PC-9 (cell line): ENCODE measurements around the gene DNAJB13. TPM values are rescaled to one million over a fixed set of nuclear protein-coding genes. Genes with fewer than 3 reads are reported as not detected.
A peak's percentile ranks its signal among the peaks of the same experiment; 100 is the strongest.

Experiments
- BruUV-seq: library from RNA; stranded (reverse); fragments of 400-500 nt; replicated peaks from 2 replicates; lab custom pipeline; 2021; lab: Mats Ljungman, UMichigan
- CTCF ChIA-PET: fragments of 300-600 bp; sonication (Branson Sonifier 250); formaldehyde crosslinking; loops from one replicate; lab custom pipeline; 2022; ENCODE audit warnings: antibody characterized with exemption; lab: Charles Lee
- POLR2A ChIA-PET: fragments of 300-600 bp; sonication (Branson Sonifier 250); formaldehyde crosslinking; loops from one replicate; lab custom pipeline; 2022; ENCODE audit warnings: antibody characterized with exemption; ENCODE audit not compliant: unreplicated experiment; lab: Charles Lee
- DNase-seq, 2 experiments: peaks; one replicate each; pipeline versions ENCODE4 v3.0.0 to v3.0.0-alpha.2; 2015 to 2022; ENCODE audit warnings: mixed read lengths in 1 of 2
- H2AFZ ChIP-seq: fragments of 200-600 bp; sonication (generic); 2 replicates; pipeline ENCODE4 v1.8.1; 2017; ENCODE audit warnings: antibody characterized with exemption
- H3F3A ChIP-seq: fragments of 200-600 bp; sonication (generic); 2 replicates; pipeline ENCODE4 v1.8.1; 2017; ENCODE audit warnings: antibody characterized with exemption, mild to moderate bottlenecking, low read depth; ENCODE audit not compliant: insufficient read depth
- H3K27ac ChIP-seq: fragments of 200-600 bp; sonication (generic); 2 replicates; pipeline ENCODE4 v1.6.1; 2016; ENCODE audit warnings: mixed run types
- H3K27me3 ChIP-seq: fragments of 200-600 bp; sonication (generic); 2 replicates; pipeline ENCODE4 v1.6.1; 2016; ENCODE audit warnings: low read depth, mixed run types; ENCODE audit not compliant: insufficient read depth
- H3K36me3 ChIP-seq: fragments of 200-600 bp; sonication (generic); 2 replicates; pipeline ENCODE4 v1.6.1; 2016; ENCODE audit warnings: low read depth, mixed run types
- H3K4me1 ChIP-seq: fragments of 200-600 bp; sonication (generic); replicated peaks from 2 replicates; pipeline ENCODE4 v1.6.1; 2016; ENCODE audit warnings: mixed run types; ENCODE audit not compliant: insufficient read depth
- H3K4me2 ChIP-seq: fragments of 200-600 bp; sonication (generic); 2 replicates; pipeline ENCODE4 v1.6.1; 2017; ENCODE audit warnings: mixed run types
- H3K4me3 ChIP-seq: fragments of 200-600 bp; sonication (generic); 2 replicates; pipeline ENCODE4 v1.6.1; 2016; ENCODE audit warnings: mixed run types
- H3K79me2 ChIP-seq: fragments of 200-600 bp; sonication (generic); 2 replicates; pipeline ENCODE4 v1.6.1; 2017; ENCODE audit warnings: low read depth, mixed run types
- H3K9me2 ChIP-seq: fragments of 200-600 bp; sonication (generic); 2 replicates; pipeline ENCODE4 v1.8.1; 2017; ENCODE audit warnings: mild to moderate bottlenecking; ENCODE audit not compliant: insufficient read depth
- H3K9me3 ChIP-seq: fragments of 200-600 bp; sonication (generic); 2 replicates; pipeline ENCODE4 v1.8.1; 2016; ENCODE audit warnings: low read depth; ENCODE audit not compliant: insufficient read depth
- H4K20me1 ChIP-seq: fragments of 200-600 bp; sonication (generic); 2 replicates; pipeline ENCODE4 v1.8.1; 2017; ENCODE audit not compliant: insufficient read depth
- CTCF ChIP-seq: fragments of 200-600 bp; sonication (generic); conservative IDR thresholded peaks from 2 replicates; pipeline ENCODE4 v1.6.1; 2017; ENCODE audit warnings: mixed run types, antibody characterized with exemption, mild to moderate bottlenecking, moderate library complexity
- EZH2 ChIP-seq: fragments of 200-600 bp; sonication (generic); IDR thresholded peaks from 2 replicates; pipeline ENCODE4 v1.8.0; 2017; ENCODE audit warnings: antibody characterized with exemption, low read depth
- intact Hi-C: fragments of 100-400 bp; cut with micrococcal nuclease; formaldehyde crosslinking; loops from one replicate; pipeline ENCODE4 v1.10.0; 2022; ENCODE audit not compliant: unreplicated experiment
- total RNA-seq: library from RNA; stranded (reverse); gene quantifications from 2 replicates; pipeline ENCODE4 v1.2.3, GENCODE V29; 2021

Gene DNAJB13
- total RNA-seq, 1 experiment from 2014 or later, result 0.79 TPM

DNA sequence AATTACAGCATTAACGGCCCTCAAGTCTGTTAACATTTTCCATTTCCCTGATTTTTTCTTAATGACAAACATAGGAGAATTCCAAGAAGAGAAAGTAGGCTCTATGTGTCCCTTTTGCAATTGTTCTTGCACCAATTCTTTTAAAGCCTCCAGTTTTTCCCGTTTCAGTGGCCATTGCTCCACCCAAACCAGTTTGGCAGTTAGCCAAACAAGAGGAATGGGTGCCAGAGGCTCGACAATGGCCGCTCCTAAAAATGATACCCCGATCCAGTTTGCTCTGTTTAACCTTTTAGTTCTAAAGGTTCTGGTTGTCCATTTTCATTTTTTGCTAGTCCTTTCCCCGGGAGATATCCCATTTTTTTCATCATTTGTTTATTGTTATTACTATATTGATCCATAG is 6.7 kb upstream of the DNAJB13 start:
- no peaks in the 10 kb centered on the region for H3K4me1 ChIP-seq
- no peaks in the 10 kb centered on the region for H4K20me1 ChIP-seq
- H2AFZ ChIP-seq, result no peak overlapping the region
- no peak for TF ChIP-seq EZH2
- TF ChIP-seq CTCF, result no peak
- H3K79me2 ChIP-seq, result no peaks in the 10 kb centered on the region
- no peaks in the 10 kb centered on the region for H3K9me2 ChIP-seq
- no peak overlapping the region for H3K4me2 ChIP-seq
- H3K36me3 ChIP-seq, result 0 out of 2 replicates have a peak, but pooled peaks cover 5% of the 10 kb centered on the region
- ChIA-PET CTCF (interaction anchor here (0.6 kb wide), 1 partner anchor 455 kb away, joined by 5 read pairs; no protein-coding TSS in a partner anchor), POLR2A (no interaction called here)
- peak in 1 of 2 experiments; percentile 17 for DNase-seq
- no peak overlapping the region for H3K4me3 ChIP-seq
- H3K27me3 ChIP-seq, result no peaks in the 10 kb centered on the region
- peaks cover 30% of the 10 kb centered on the region for H3K9me3 ChIP-seq
- no peak overlapping the region for H3K27ac ChIP-seq
- BruUV-seq, result no TSS peak
- H3F3A ChIP-seq, result no peaks in the 10 kb centered on the region
- intact Hi-C loops, result no loop called here

DNA sequence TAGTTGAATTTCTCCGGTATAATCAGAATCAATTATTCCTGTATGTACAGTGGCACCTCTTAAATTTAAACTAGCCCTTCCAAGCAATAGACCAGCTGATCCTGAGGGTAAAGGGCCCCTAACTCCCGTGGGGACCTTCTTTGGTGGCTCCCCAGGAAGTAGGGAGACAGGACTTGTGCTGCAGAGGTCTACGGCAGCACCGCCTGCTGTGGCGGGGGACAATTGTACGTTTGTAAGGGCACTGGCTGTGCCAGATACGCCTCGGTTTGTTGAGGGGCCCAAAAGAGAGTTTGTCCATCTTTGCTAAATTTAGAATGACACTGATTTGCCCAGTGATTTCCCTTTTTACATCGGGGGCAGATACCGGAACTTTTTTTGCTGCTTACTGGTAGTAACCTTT is 5.9 kb upstream of the DNAJB13 start:
- Histone ChIP-seq H3K4me2 (no peak overlapping the region), H3K36me3 (0 out of 2 replicates have a peak, but pooled peaks cover 5% of the 10 kb centered on the region), H3K27ac (no peak overlapping the region), H4K20me1 (no peaks in the 10 kb centered on the region), H3K9me2 (no peaks in the 10 kb centered on the region), H3K27me3 (no peaks in the 10 kb centered on the region), H2AFZ (no peak overlapping the region), H3K9me3 (peaks cover 23% of the 10 kb centered on the region), H3K4me3 (no peak overlapping the region), H3K4me1 (no peaks in the 10 kb centered on the region), H3F3A (no peaks in the 10 kb centered on the region), H3K79me2 (no peaks in the 10 kb centered on the region)
- POLR2A ChIA-PET, result no interaction called here
- TF ChIP-seq EZH2, result no peak
- TF ChIP-seq CTCF, result no peak
- CTCF ChIA-PET, result interaction anchor here (1.0 kb wide), 1 partner anchor 10 kb away, joined by 10 read pairs; no protein-coding TSS in a partner anchor
- DNase-seq, result peak in 1 of 2 experiments; percentile 28
- intact Hi-C loops, result no loop called here
- no TSS peak for BruUV-seq

DNA sequence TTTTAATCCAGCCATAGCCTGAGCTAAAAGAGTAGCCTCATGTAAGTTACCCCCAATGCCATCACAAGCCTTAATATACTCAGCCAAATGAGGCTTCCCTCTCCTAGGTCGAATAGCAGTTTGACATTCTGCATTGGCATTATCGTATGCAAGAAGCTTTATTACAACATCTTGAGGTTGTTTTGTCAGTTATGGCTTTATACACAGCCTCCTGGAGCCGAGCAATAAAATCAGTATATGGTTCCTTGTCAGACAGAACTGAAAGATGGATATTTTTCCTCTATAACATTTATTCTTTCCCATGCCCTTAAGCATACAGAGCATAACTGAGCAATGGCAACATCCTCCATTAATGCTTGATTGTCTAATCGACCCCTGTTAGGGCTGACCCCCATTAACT is 5.4 kb upstream of the DNAJB13 start:
- intact Hi-C loops, result no loop called here
- no peaks in the 10 kb centered on the region for H3K4me1 ChIP-seq
- ChIA-PET POLR2A (no interaction called here), CTCF (interaction anchor here (1.0 kb wide), 1 partner anchor 10 kb away, joined by 10 read pairs; no protein-coding TSS in a partner anchor)
- no peaks in the 10 kb centered on the region for H3K27me3 ChIP-seq
- H3K9me3 ChIP-seq, result peaks cover 18% of the 10 kb centered on the region
- no peak overlapping the region for H3K27ac ChIP-seq
- H3K4me2 ChIP-seq, result no peak overlapping the region
- BruUV-seq, result no TSS peak
- no peak for TF ChIP-seq CTCF
- no peak for TF ChIP-seq EZH2
- 0 out of 2 replicates have a peak, but pooled peaks cover 5% of the 10 kb centered on the region for H3K36me3 ChIP-seq
- H3K4me3 ChIP-seq, result no peak overlapping the region
- H3F3A ChIP-seq, result no peaks in the 10 kb centered on the region
- H3K79me2 ChIP-seq, result no peaks in the 10 kb centered on the region
- H4K20me1 ChIP-seq, result no peaks in the 10 kb centered on the region
- no peaks in the 10 kb centered on the region for H3K9me2 ChIP-seq
- peak in 1 of 2 experiments; percentile 12 for DNase-seq
- no peak overlapping the region for H2AFZ ChIP-seq
